Heart left ventricle (tissue), 16 donors: ENCODE measurements around the gene PSEN1. TPM values are rescaled to one million over a fixed set of nuclear protein-coding genes. Genes with fewer than 3 reads are reported as not detected.
"Not testable (repeated sequence)": the region's sequence is repeated elsewhere in the genome, so short reads cannot be mapped to it uniquely, and the experiment has no call there.

ENCODE experiments used
- ATAC-seq, 4 donors: fragments of 200-7000 bp; cut with Tn5 transposase; one replicate each; pipeline ENCODE4 v1.9.1; 2020 to 2022; ENCODE audit warnings: moderate library complexity in 4 of 4, mild to moderate bottlenecking in 3 of 4, moderate number of reproducible peaks in 1 of 4
- DNase-seq, 5 donors: peaks; one replicate each; pipeline ENCODE4 v3.0.0-alpha.2; 2020
- H3K27ac ChIP-seq, 12 donors: fragments of 200-600 bp; sonication (generic) in 4 of 12; one replicate each; pipeline versions ENCODE4 v1.5.0 to v1.8.0; 2016 to 2022; ENCODE audit warnings: mild to moderate bottlenecking in 2 of 12
- H3K27me3 ChIP-seq, 9 donors: fragments of 200-600 bp; sonication (generic) in 2 of 9; one replicate each; pipeline versions ENCODE4 v1.5.1 to v1.8.0; 2016 to 2022; ENCODE audit warnings: mild to moderate bottlenecking in 3 of 9
- H3K36me3 ChIP-seq, 9 donors: fragments of 200-600 bp; sonication (generic) in 2 of 9; one replicate each; pipeline versions ENCODE4 v1.5.0 to v1.8.0; 2018 to 2022; ENCODE audit warnings: mild to moderate bottlenecking in 2 of 9
- H3K4me1 ChIP-seq, 12 donors: fragments of 200-600 bp; sonication (generic) in 4 of 12; one replicate each; pipeline versions ENCODE4 v1.5.0 to v1.8.0; 2016 to 2022; ENCODE audit warnings: mild to moderate bottlenecking in 3 of 12
- H3K4me3 ChIP-seq, 12 donors: fragments of 200-600 bp; sonication (generic) in 4 of 12; one replicate each; pipeline versions ENCODE4 v1.5.0 to v1.8.0; 2017 to 2022; ENCODE audit warnings: mild to moderate bottlenecking in 9 of 12, moderate library complexity in 4 of 12
- H3K9me3 ChIP-seq, 12 donors: fragments of 200-600 bp; sonication (generic) in 4 of 12; one replicate each; pipeline versions ENCODE4 v1.5.0 to v1.8.0; 2016 to 2022; ENCODE audit warnings: mild to moderate bottlenecking in 1 of 12
- POLR2A ChIP-seq, 2 donors: fragments of 450-650 bp; IDR thresholded peaks; one replicate each; pipeline ENCODE4 v1.6.1; 2017; ENCODE audit warnings: antibody characterized with exemption in 2 of 2, mild to moderate bottlenecking in 2 of 2, moderate library complexity in 2 of 2
- WGBS, 4 donors: extraction: QIAGEN DNeasy Blood & Tissue Kit in 2 of 4; methylation state at CpG; one replicate each; pipeline versions ENCODE4 v1.1.5 to v1.1.7; 2013 to 2018; 5-methylcytosine and 5-hydroxymethylcytosine counted together
- intact Hi-C, 10 donors: fragments of 100-400 bp; cut with DNase I; formaldehyde crosslinking; loops; one replicate each; pipeline versions ENCODE4 v1.11.1 to v1.14.2; 2022
- polyA plus RNA-seq, 2 donors: library from polyadenylated mRNA; stranded (reverse); fragments of 200-250 nt; gene quantifications; one replicate each; pipeline ENCODE4 v1.2.3, GENCODE V29; 2013
- total RNA-seq, 9 donors: library from RNA; depleted of rRNA in 2 of 9; stranded (reverse); fragments of >200 nt in 2 of 9; fragmentation: NEBNext Ultra II Directional in 3 of 9; extraction: Animal tissue kit (Norgen Biotek cat#: 25700) in 3 of 9; gene quantifications; one replicate each; pipeline versions ENCODE4 v1.1.0 to v1.2.4, GENCODE V29; 2016 to 2023
- TF ChIP-seq, protein P1 (sequence below), 12 donors: fragments of 200-600 bp; sonication (generic) in 4 of 12; IDR thresholded peaks; one replicate each; pipeline versions ENCODE4 v1.5.0 to v1.8.0; 2018 to 2022; ENCODE audit warnings: antibody characterized with exemption in 12 of 12, mild to moderate bottlenecking in 5 of 12
- donor health status: ischemic (EF 13 %, LVEDD 7.1; RV severe dilation, severe dysfunction).
- donor health status: healthy with polysubstance abuse.
- donor health status: DM: no; HTN: yes; CAD: no.
- donor health status: DM: no; HTN: no; CAD: no.
- donor health status: ischemic (EF 25% LVEDD 6.9; RV normal size, moderate dysfunction).
- donor health status: ischemic (EF 25% LVEDD 5.7; RV mildly dilated, moderate dysfunction).
- donor health status: healthy.
- donor health status: DM: yes; HTN: yes; CAD: no.
- donor health status: ischemic (EF 35%, LVEDD 5.7; RV mildly dilated, moderate dysfunction).
- donor health status: nonischemic (EF 11% LVEDD 7.7; RV severe dilation, severe dysfunction).
- donor health status: DM: yes; HTN: yes; CAD: no.
- donor health status: PGD.
- donor health status: ischemic (EF 29% LVEDD 5.4; RV normal size, mild dysfunction).
- donor health status: nonischemic (EF 23%, LVEDD 6.1; RV moderate dilation, normal function).

PSEN1 gene
- total and polyA plus RNA-seq, 11 donors: 11.6 to 44.1 (median 22.4) TPM

DNA sequence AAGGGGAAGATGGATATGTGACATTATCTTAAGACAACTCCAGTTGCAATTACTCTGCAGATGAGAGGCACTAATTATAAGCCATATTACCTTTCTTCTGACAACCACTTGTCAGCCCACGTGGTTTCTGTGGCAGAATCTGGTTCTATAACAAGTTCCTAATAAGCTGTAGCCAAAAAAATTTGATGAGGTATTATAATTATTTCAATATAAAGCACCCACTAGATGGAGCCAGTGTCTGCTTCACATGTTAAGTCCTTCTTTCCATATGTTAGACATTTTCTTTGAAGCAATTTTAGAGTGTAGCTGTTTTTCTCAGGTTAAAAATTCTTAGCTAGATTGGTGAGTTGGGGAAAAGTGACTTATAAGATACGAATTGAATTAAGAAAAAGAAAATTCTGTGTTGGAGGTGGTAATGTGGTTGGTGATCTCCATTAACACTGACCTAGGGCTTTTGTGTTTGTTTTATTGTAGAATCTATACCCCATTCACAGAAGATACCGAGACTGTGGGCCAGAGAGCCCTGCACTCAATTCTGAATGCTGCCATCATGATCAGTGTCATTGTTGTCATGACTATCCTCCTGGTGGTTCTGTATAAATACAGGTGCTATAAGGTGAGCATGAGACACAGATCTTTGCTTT lies 36.9 kb downstream of the PSEN1 start:
- Histone ChIP-seq H3K27ac (no peak overlapping the region), H3K27me3 (no peaks in the 10 kb centered on the region), H3K9me3 (no peaks in the 10 kb centered on the region), H3K4me3 (no peak overlapping the region), H3K36me3 (peaks cover 0 to 97% (median 94%) of the 10 kb centered on the region in 9 donors), H3K4me1 (peaks cover 0 to 7% (median 0%) of the 10 kb centered on the region in 12 donors)
- DNase-seq: no peak
- no peak for ATAC-seq
- 51 to 62% (median 53%) methylated on average over 3 of the region's 3 CpGs for WGBS, 4 donors
- intact Hi-C loops: loop anchor here (1.0 to 10.0 kb wide), 7 partner anchors 112 to 304 kb away; no protein-coding TSS in a partner anchor
- TF ChIP-seq, protein P1, sequence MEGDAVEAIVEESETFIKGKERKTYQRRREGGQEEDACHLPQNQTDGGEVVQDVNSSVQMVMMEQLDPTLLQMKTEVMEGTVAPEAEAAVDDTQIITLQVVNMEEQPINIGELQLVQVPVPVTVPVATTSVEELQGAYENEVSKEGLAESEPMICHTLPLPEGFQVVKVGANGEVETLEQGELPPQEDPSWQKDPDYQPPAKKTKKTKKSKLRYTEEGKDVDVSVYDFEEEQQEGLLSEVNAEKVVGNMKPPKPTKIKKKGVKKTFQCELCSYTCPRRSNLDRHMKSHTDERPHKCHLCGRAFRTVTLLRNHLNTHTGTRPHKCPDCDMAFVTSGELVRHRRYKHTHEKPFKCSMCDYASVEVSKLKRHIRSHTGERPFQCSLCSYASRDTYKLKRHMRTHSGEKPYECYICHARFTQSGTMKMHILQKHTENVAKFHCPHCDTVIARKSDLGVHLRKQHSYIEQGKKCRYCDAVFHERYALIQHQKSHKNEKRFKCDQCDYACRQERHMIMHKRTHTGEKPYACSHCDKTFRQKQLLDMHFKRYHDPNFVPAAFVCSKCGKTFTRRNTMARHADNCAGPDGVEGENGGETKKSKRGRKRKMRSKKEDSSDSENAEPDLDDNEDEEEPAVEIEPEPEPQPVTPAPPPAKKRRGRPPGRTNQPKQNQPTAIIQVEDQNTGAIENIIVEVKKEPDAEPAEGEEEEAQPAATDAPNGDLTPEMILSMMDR (IDR thresholded peaks at IDR 0.05): peak; percentile 13 to 62 (median 44)
- no peak for TF ChIP-seq POLR2A (IDR thresholded peaks at IDR 0.05)

DNA sequence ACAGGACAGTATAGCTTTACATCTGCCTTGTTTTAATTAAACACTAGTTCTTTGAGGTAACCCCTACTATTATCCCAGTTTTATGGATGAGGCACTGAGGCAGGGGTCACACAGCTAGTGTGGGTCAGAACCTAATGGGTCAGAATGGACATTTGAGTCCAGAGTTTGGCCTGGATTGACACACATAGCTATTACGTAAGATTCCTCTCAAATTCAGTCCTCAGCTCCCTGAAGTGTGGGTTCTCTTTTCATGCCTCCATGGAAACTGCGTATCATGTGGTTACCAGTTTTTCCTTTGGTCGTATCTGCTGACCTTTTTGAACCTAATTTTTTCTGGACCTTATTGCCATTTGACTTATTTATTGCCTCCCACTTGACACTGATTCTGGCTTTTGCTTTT lies 40.4 kb downstream of the PSEN1 start:
- DNase-seq (no peak), ATAC-seq (no peak)
- TF ChIP-seq, protein P1 (IDR thresholded peaks at IDR 0.05): no peak
- no peak for TF ChIP-seq POLR2A (IDR thresholded peaks at IDR 0.05)
- H3K4me3 ChIP-seq: no peak overlapping the region
- no peaks in the 10 kb centered on the region for H3K27me3 ChIP-seq
- 79 to 87% (median 83%) methylated on average over 3 of the region's 3 CpGs for WGBS, 4 donors
- peaks cover 0 to 92% (median 78%) of the 10 kb centered on the region in 9 donors for H3K36me3 ChIP-seq
- no peaks in the 10 kb centered on the region for H3K9me3 ChIP-seq
- H3K4me1 ChIP-seq: peaks cover 0 to 30% (median 0%) of the 10 kb centered on the region in 12 donors
- intact Hi-C loops: loop anchor here in 6 of 10 donors (5.0 to 10.0 kb wide), 4 partner anchors 108 to 298 kb away; no protein-coding TSS in a partner anchor
- H3K27ac ChIP-seq: peak overlapping the region in 1 of 12 donors; percentile 0

DNA sequence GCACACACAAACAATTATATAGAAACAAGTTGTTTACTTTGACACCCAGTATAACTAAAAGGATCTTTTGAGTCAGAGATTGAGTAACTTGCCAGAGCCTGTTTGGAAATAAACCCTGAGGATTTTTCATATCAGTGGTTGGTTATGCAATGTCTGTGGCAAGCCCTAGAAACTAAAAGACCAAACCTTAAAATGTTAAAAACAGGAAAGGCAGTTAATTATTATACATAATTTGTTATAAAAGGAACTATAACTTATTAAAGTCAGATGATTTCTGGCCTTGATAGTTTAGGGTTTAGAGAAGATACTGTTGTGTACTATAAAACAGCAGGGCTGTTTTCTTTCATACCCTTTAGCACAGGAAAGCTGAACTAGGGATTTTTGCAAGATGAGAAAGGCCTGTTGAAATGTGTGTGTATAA lies 44.1 kb downstream of the PSEN1 start:
- Histone ChIP-seq H3K36me3 (peaks cover 0 to 60% (median 51%) of the 10 kb centered on the region in 9 donors), H3K27me3 (no peaks in the 10 kb centered on the region), H3K27ac (peak overlapping the region in 9 of 12 donors; percentile 28 to 82 (median 64)), H3K4me3 (no peak overlapping the region), H3K9me3 (no peaks in the 10 kb centered on the region), H3K4me1 (peaks cover 0 to 30% (median 0%) of the 10 kb centered on the region in 12 donors)
- TF ChIP-seq POLR2A (IDR thresholded peaks at IDR 0.05): no peak
- TF ChIP-seq, protein P1 (IDR thresholded peaks at IDR 0.05): no peak
- intact Hi-C loops: no loop called here
- DNase-seq (no peak), ATAC-seq (peak in 3 of 4 donors; percentile 58 to 76 (median 62))

DNA sequence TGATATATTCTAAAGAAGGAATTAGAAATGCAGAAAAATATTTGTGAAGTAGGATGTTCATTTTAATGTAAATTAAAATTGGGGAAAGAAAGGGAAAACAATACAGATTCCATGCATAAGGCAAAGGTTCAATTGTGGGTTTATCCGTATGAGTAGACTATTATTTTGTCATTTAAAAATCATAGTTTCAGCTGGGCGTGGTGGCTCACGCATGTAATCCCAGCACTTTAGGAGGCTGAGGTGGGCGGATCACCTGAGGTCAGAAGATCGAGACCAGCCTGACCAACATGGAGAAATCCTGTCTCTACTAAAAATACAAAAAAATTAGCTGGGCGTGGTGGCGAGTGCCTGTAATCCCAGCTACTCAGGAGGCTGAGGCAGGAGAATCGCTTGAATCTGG lies 44.7 kb downstream of the PSEN1 start:
- ATAC-seq, H3K27me3 ChIP-seq, intact Hi-C loops, H3K4me3 ChIP-seq, H3K9me3 ChIP-seq, DNase-seq: not testable (repeated sequence)
- Histone ChIP-seq H3K36me3 (peaks cover 0 to 54% (median 45%) of the 10 kb centered on the region in 9 donors), H3K4me1 (peaks cover 0 to 30% (median 0%) of the 10 kb centered on the region in 12 donors), H3K27ac (peak overlapping the region in 6 of 12 donors; percentile 57 to 82 (median 75))
- 93 to 96% (median 93%) methylated on average over 8 of the region's 8 CpGs for WGBS, 4 donors
